Muscle layer of colon (tissue), 2 donors: ENCODE data around the gene ZMIZ1.

Experiments used
- H3K27ac ChIP-seq: one replicate; pipeline ENCODE4 v1.7.0; 2013; ENCODE audit warnings: low read depth, mild to moderate bottlenecking, low read length, moderate library complexity
- H3K27me3 ChIP-seq, 2 donors: one replicate each; pipeline ENCODE4 v1.7.0; 2013; ENCODE audit warnings: low read length in 2 of 2, mild to moderate bottlenecking in 2 of 2; ENCODE audit not compliant: insufficient read depth in 2 of 2, control insufficient read depth in 1 of 2
- H3K36me3 ChIP-seq: one replicate; pipeline ENCODE4 v1.7.0; 2013; ENCODE audit warnings: mild to moderate bottlenecking, low read length; ENCODE audit not compliant: insufficient read depth
- H3K4me1 ChIP-seq: one replicate; pipeline ENCODE4 v1.7.0; 2013; ENCODE audit warnings: mild to moderate bottlenecking, low read length; ENCODE audit not compliant: insufficient read depth
- H3K4me3 ChIP-seq, 2 donors: one replicate each; pipeline ENCODE4 v1.7.0; 2013; ENCODE audit warnings: low read length in 2 of 2, low read depth in 1 of 2, mild to moderate bottlenecking in 1 of 2, moderate library complexity in 1 of 2
- H3K9ac ChIP-seq: one replicate; pipeline ENCODE4 v1.7.0; 2013; ENCODE audit warnings: low read length
- H3K9me3 ChIP-seq: one replicate; pipeline ENCODE4 v1.7.0; 2013; ENCODE audit warnings: mild to moderate bottlenecking, low read length
- donor health status: abdominal sarcoma.
- donor health status: Adenocarcinoma of cecum.

Gene ZMIZ1

DNA sequence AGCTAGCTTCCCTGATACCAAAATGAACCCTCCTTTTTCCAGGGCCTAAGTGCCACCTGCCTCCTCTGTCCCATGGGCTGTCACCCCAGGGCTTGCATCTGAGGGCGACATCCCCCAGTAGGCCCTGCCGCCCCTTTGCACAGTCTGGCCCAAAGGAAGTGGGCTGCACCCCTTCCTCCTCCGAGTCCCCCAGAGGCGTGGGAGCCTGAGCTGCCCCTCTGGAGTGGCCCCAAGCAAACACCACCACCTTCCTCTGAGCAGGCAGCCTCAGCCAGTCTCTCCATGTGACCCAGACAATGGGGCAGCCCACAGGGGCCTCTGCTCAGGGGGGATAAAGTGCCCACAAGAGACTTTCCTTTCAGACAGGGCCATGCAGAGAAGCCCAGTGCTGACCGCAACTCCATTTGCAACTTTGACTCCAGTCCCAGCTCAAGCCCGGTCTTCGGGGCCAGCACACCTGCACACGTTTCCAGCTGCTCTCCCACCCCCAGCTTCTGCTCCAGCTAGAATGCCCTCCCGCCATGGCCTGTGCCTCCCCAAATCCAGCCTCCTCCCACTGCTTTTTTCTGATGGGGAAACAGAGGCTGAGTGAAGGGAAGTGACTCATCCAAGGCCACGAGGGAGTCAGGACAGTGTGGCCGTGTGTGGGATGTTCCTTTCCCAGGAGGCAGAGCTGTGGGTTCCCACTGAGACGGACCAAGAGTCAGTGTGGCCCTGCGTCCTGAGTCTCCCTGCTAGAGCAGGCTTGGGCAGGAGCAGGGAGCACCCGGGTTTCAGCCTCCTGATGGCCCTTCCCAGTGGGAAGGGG is 111.9 kb downstream of the ZMIZ1 start:
- Histone ChIP-seq H3K27me3 (no peaks in the 10 kb centered on the region), H3K4me1 (peaks cover 94% of the 10 kb centered on the region), H3K27ac (no peak overlapping the region), H3K36me3 (peaks cover 5% of the 10 kb centered on the region), H3K9me3 (no peaks in the 10 kb centered on the region), H3K4me3 (no peak overlapping the region), H3K9ac (no peak overlapping the region)

DNA sequence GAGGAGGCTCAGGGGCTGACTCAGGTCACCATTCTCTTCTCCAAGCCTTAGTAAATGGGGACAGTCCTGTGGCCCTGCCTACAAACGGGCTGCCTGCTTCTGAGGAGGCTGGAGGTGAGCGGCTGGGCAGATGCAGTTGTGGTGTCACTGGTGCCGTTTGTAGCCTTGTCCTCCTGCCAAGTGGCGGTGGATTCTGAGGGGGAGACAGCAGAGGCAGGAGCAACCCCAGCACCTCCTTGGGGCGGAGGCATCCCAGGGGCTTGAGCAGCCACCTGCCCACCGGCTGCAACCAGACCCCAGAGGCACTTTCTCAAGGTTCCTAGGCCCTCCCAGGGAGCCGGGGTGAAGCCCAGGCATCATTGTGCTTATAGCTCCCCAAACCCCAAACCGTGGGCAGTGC is 112.5 kb downstream of the ZMIZ1 start:
- Histone ChIP-seq H3K9me3 (no peaks in the 10 kb centered on the region), H3K27ac (no peak overlapping the region), H3K4me1 (peaks cover 94% of the 10 kb centered on the region), H3K9ac (no peak overlapping the region), H3K36me3 (peaks cover 5% of the 10 kb centered on the region), H3K27me3 (no peaks in the 10 kb centered on the region), H3K4me3 (no peak overlapping the region)

DNA sequence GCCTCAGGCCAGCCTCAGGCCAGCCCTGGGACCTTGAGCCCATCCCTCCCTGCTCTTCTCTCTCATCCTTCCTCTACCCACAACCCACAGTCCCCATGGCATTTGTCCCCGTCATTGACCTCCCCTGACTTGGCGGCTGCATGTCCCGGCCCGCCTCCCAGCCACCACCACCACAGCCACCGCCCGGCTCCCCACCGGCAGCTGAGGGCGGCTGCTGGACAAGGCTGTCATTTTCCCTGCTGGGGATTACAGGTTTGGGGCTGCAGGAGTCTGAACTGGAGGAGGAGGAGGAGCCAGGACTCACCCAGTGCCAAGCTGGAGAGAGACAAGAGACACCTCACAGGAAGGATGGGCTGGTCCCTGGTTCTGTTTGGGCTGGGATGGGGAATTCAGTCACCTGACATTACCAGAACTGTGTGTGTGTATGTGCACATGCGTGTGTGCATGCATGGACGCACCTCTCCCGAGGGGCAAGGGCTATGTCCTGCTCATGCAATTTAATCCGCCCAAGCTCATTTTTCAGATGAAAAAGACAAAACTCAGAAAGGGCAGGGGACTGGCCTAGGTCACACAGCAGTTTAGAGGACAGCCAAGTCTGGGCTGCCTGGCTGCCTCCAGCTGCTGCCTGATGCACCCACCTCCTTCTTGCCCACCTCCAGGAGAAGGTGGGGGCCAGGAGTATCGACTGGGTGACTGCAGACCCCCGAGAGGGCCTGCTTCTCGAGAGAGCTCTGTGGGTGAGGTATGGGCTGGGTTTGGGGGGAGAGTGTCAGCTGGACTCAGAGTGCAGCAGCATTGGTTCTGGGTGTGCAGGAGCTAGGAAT is 113.1 kb downstream of the ZMIZ1 start:
- H3K27me3 ChIP-seq, result no peaks in the 10 kb centered on the region
- H3K9me3 ChIP-seq, result no peaks in the 10 kb centered on the region
- H3K9ac ChIP-seq, result no peak overlapping the region
- peak overlapping the region; percentile 79 for H3K27ac ChIP-seq
- H3K4me3 ChIP-seq, result no peak overlapping the region
- peaks cover 94% of the 10 kb centered on the region for H3K4me1 ChIP-seq
- peaks cover 7% of the 10 kb centered on the region for H3K36me3 ChIP-seq

DNA sequence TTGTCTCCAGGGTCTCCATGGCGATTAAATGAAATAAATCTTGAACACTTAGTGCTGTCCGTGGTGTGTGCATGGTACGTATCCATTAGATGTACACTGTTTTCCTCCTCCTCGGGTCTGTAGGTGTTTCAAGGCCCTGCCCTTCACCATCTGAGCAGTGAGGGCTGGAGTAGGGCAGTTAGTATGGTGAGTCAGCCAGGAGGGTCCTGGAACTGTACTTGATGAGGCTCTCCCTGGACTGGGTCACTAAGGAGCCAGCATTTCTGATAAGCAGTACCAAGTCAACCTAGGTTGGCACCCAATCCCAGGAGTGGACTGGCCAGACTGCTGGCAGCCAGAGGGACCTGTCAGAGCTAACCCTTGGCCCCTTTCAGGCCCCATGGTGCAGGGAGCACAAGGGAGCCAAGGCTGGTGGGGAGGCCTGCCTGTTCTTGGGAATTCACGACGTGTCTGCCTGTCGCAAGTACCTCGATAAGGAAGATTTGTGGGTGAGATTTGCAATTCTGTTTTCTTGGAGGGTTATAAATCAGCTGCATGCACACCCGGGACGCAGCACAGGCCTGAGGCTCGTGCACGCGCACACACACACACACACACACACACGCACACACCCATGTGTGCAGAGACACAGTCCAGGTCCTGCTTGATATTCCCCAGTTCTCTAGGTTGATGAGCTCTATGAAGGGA is 114.2 kb downstream of the ZMIZ1 start:
- Histone ChIP-seq H3K4me1 (peaks cover 86% of the 10 kb centered on the region), H3K4me3 (no peak overlapping the region), H3K9ac (no peak overlapping the region), H3K27me3 (no peaks in the 10 kb centered on the region), H3K36me3 (peaks cover 14% of the 10 kb centered on the region), H3K9me3 (no peaks in the 10 kb centered on the region), H3K27ac (peak overlapping the region; percentile 79)

DNA sequence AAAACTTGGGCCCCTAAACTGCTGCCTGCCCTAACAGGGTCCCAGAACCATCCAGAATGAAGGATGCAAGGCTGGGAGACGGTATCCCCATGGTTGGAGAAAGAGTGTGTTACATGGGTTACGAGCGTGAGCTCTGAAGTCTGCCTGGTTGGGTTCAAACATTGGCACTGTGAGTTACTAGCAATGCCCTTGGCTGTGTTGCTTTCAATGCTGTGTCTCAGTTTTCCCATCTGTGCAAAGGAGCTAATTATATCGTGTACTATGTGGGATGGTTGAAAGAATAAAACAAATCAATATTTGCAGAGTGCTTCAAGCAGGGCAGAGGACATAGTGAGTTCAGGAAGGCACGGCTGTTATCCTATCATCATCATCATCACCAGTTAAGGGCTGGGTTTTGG is 114.7 kb downstream of the ZMIZ1 start:
- Histone ChIP-seq H3K4me3 (no peak overlapping the region), H3K9ac (no peak overlapping the region), H3K36me3 (peaks cover 14% of the 10 kb centered on the region), H3K4me1 (peaks cover 81% of the 10 kb centered on the region), H3K27me3 (no peaks in the 10 kb centered on the region), H3K9me3 (no peaks in the 10 kb centered on the region), H3K27ac (peak overlapping the region; percentile 74)

DNA sequence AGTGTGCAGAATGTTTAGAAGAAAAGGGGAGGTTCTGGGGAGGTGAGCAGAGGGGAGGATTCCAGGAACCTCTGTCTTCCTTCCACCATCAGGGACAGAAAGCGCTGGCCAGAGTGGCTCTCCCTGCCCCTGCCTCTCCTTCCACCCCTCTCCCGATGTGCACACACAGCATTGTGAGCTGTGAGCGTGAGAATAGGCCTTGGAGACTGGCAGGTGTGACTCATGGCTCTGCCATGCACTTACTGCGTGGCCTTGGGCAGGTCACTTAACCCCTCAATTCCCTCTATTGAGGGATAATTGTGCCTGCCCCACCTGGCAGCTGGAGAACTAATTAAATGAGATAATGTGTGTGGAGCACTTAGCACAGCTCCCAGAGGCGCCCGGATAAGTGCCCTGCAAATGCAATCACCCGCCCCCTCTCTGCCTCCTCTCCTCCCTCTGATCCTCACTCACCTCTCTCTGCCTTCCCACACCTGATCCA is 115.4 kb downstream of the ZMIZ1 start:
- H3K4me3 ChIP-seq, result no peak overlapping the region
- H3K36me3 ChIP-seq, result peaks cover 12% of the 10 kb centered on the region
- no peak overlapping the region for H3K9ac ChIP-seq
- peaks cover 74% of the 10 kb centered on the region for H3K4me1 ChIP-seq
- H3K27me3 ChIP-seq, result no peaks in the 10 kb centered on the region
- no peaks in the 10 kb centered on the region for H3K9me3 ChIP-seq
- H3K27ac ChIP-seq, result peak overlapping the region; percentile 79

DNA sequence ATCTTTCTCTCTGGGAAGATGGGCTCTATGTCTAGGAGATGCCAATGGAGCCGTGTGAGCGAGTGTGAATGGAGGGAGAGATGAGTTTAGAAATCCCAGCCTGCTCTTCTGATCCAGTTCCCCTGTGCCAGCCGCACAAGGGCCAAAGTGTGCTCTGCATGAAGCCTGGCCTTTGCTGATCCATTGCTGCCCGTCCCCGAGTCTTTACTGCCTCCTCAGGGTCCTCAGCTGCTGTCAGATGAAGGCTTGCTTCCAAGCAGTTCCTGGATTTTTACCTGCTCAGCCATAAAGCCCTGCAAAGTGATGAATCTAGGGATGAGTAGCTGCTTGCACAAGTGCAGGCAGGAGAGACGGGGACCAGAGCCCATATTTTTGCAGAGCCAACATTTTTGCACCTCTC is 115.9 kb downstream of the ZMIZ1 start:
- H3K36me3 ChIP-seq, result peaks cover 9% of the 10 kb centered on the region
- no peaks in the 10 kb centered on the region for H3K27me3 ChIP-seq
- no peak overlapping the region for H3K4me3 ChIP-seq
- peak overlapping the region; percentile 79 for H3K27ac ChIP-seq
- peaks cover 69% of the 10 kb centered on the region for H3K4me1 ChIP-seq
- no peak overlapping the region for H3K9ac ChIP-seq
- H3K9me3 ChIP-seq, result no peaks in the 10 kb centered on the region

DNA sequence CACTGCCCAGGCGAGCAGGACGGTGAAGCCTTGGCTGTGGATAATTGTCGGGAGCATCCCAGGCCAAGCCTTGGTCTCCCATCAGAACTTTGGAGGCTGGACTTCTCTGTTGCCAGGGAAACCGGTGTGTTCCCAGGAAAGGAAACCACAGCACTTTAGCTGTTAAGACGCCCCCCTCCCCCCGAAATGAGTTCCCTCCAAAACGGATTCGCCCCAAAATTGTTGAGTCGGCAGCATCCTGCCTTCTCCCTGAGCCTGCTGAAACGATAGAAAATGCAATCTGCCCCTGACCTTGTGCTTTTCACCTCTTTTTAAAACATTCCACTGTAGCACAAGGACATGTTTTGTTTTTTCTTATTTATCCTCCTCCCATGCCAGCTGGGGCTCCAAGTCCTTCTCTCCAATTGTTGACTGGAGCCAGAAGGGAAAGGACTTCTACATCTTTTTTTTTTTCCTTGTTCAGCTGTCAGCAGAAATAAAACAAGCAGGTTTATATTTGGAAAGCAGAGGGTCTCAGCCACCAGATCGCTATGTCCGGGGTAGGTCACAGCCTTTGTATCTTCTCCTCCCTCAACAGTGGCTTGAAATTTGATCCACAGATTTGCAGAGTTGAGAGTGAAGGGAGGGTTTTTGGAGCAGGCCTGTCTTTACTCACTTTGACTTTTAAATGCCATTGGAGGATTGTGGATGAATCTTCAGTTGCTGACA is 116.5 kb downstream of the ZMIZ1 start:
- Histone ChIP-seq H3K4me1 (peaks cover 67% of the 10 kb centered on the region), H3K36me3 (peaks cover 9% of the 10 kb centered on the region), H3K27me3 (no peaks in the 10 kb centered on the region), H3K9ac (no peak overlapping the region), H3K9me3 (no peaks in the 10 kb centered on the region), H3K4me3 (peak overlapping the region in 1 of 2 donors; percentile 5), H3K27ac (peak overlapping the region; percentile 79)

DNA sequence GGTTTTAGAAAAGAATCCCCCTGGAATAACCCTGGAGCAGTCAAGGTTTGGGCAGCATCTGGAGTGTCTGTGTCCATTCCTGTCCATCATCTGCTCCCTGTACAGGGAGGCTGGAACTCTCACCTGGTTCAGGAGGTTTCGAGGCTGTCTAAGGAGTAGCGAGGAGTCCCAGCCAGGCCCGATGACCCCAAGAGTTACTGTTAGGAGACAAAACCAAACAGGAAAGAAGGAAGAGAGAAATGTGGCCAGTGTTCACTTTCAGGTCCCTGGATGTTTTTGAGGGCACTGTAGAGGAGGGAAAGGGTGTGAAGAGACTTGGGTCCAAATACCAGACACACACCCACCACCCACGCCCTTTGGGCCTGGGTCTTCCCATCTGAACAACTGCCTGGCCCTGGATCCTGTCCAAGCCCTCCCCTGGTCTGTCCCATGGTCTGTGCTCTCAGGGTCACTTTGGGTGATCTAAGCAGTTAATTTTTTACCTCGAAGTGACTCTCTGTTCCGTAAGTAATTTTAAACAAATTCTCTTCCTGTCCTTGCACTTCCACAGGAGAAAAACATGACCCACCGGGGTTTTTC is 117.1 kb downstream of the ZMIZ1 start:
- Histone ChIP-seq H3K4me3 (no peak overlapping the region), H3K9me3 (no peaks in the 10 kb centered on the region), H3K36me3 (peaks cover 9% of the 10 kb centered on the region), H3K9ac (no peak overlapping the region), H3K27ac (peak overlapping the region; percentile 79), H3K4me1 (peaks cover 62% of the 10 kb centered on the region), H3K27me3 (no peaks in the 10 kb centered on the region)

DNA sequence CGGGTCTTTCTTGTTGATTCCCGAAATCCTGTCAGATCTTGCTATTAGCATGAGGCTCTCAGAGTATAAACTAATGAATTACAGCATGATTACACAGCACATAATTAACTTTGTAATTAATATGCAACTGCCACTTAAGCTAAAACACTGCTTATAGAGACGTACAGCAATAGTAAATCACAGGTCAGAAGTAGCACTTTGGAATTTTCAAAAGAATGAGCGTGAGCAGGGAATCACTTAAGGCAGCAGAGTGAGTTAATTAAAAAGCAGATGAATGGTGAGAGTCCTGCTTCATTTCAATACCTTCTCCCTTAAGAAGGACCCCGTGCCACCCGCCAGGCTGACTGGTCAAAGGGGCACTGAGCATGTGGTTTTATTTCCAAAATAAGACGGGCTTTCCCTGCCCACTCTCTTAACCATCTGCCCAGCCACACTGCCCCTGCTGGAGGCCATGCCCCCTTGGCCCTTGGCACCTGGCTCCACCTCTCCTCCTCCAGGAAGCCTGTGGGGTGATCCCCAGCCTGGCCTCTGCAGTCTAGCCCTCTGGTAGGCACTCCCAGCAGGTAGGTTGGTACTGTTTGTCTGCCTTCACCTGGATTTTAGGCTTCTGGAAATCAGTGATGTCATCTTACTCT is 117.8 kb downstream of the ZMIZ1 start:
- H3K27ac ChIP-seq, result peak overlapping the region; percentile 79
- H3K27me3 ChIP-seq, result no peaks in the 10 kb centered on the region
- H3K36me3 ChIP-seq, result peaks cover 13% of the 10 kb centered on the region
- peaks cover 55% of the 10 kb centered on the region for H3K4me1 ChIP-seq
- H3K9ac ChIP-seq, result no peak overlapping the region
- H3K9me3 ChIP-seq, result no peaks in the 10 kb centered on the region
- H3K4me3 ChIP-seq, result no peak overlapping the region
